Measurements from ENCODE around the gene FCGBP. TPM values are rescaled to one million over a fixed set of nuclear protein-coding genes. Genes with fewer than 3 reads are reported as not detected.

The FCGBP gene
- total RNA-seq, 1 donor from 2014 or later, result 0.17 TPM

DNA sequence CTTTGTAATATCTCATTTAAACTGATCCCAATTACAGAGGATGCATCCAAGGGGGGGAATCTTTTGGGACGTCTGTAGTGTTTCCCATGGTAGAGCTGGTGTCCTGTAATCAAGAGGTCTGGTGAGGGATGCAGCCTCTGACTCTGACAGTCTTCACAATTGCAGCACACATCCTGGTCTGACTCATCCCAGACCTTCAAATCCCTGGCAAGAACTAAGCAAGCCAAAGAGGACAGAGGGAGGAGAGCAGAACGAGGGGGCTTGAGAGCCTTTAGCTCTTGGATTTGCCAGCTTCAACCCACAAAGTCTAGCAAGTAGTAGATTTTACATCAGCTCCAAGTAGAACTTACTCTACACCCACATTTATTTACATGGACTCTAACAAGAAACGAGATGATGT is 17.3 kb upstream of the FCGBP start:
- Histone ChIP-seq H3K36me3 (ENCODE audit: control insufficient read depth, insufficient read depth, low read length) (no peaks in the 10 kb centered on the region), H3K4me3 (ENCODE audit: low read depth, low read length) (no peak overlapping the region), H3K27me3 (ENCODE audit: control insufficient read depth, insufficient read depth, low read length) (no peaks in the 10 kb centered on the region)
- no peak for DNase-seq (ENCODE audit: low read depth)
- TF ChIP-seq, protein P1, sequence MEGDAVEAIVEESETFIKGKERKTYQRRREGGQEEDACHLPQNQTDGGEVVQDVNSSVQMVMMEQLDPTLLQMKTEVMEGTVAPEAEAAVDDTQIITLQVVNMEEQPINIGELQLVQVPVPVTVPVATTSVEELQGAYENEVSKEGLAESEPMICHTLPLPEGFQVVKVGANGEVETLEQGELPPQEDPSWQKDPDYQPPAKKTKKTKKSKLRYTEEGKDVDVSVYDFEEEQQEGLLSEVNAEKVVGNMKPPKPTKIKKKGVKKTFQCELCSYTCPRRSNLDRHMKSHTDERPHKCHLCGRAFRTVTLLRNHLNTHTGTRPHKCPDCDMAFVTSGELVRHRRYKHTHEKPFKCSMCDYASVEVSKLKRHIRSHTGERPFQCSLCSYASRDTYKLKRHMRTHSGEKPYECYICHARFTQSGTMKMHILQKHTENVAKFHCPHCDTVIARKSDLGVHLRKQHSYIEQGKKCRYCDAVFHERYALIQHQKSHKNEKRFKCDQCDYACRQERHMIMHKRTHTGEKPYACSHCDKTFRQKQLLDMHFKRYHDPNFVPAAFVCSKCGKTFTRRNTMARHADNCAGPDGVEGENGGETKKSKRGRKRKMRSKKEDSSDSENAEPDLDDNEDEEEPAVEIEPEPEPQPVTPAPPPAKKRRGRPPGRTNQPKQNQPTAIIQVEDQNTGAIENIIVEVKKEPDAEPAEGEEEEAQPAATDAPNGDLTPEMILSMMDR (IDR thresholded peaks at IDR 0.05; ENCODE audit: insufficient read depth, low read length, poor library complexity, severe bottlenecking), result no peak

DNA sequence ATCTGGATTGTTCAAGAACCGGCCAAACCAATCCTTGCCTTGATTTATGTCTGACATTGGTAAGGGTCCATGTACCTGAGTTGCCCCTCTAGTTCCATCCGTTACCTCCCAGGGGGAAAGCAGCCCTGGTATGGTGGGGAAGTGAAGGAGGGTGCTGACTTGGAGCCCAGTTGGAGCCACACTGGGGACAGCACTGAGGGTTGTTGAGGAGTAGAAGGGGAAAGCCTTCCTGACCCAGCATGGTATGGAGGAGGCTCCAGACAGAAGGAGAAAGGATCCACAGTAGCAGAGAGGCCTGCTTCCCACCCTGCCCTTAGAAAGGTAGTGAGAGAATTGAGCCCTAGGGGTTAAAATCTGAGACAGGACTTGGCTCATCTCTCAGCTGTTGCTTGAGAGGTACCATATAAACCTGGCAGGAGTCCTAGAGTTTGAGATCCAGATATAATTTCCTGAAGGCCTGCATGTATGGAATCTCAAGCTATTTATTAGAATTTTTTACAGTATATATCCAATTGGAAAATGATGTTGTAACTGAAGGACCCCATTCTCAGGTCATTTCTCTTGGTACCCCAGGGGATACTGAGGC is 16.7 kb upstream of the FCGBP start:
- no peak for DNase-seq (ENCODE audit: low read depth)
- TF ChIP-seq, protein P1 (IDR thresholded peaks at IDR 0.05; ENCODE audit: insufficient read depth, low read length, poor library complexity, severe bottlenecking), result no peak
- Histone ChIP-seq H3K36me3 (ENCODE audit: control insufficient read depth, insufficient read depth, low read length) (no peaks in the 10 kb centered on the region), H3K4me3 (ENCODE audit: low read depth, low read length) (no peak overlapping the region), H3K27me3 (ENCODE audit: control insufficient read depth, insufficient read depth, low read length) (no peaks in the 10 kb centered on the region)

DNA sequence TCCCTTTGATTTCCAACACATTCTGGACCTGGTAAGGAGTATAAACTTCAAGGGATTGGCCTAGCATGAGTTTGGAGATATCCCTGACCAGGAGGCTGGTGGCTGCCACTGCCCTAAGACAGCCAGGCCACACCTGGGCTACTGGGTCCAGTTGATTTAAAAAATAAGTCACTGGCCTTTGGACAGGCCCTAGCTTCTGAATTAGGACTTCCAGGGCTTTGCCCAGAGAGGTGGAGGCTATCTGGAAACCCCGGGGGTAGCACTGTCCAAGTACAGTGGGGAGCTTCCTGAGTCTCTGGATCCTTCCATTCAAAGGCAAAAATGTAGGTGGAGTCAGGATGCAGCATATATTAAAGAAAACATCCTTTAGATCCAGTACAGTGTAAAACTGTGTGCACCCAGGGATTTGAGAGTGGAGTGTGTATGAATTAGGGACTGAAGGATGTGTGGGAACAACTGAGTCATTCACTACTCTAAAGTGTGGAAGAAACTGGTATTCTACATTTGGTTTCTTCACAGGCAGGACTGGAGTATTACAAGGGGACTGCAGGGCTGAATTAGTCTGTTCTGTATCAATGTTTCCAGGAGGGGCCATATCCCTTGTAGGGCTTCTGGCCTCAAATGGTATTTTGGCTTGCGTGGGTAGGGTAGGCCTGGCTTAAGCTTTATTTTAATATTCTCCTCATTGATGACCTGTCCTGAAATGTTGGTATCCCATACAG is 14.8 kb upstream of the FCGBP start:
- TF ChIP-seq, protein P1 (IDR thresholded peaks at IDR 0.05; ENCODE audit: insufficient read depth, low read length, poor library complexity, severe bottlenecking), result no peak
- no peak overlapping the region for H3K4me3 ChIP-seq (ENCODE audit: low read depth, low read length)
- no peaks in the 10 kb centered on the region for H3K27me3 ChIP-seq (ENCODE audit: control insufficient read depth, insufficient read depth, low read length)
- no peaks in the 10 kb centered on the region for H3K36me3 ChIP-seq (ENCODE audit: control insufficient read depth, insufficient read depth, low read length)
- DNase-seq (ENCODE audit: low read depth), result no peak

DNA sequence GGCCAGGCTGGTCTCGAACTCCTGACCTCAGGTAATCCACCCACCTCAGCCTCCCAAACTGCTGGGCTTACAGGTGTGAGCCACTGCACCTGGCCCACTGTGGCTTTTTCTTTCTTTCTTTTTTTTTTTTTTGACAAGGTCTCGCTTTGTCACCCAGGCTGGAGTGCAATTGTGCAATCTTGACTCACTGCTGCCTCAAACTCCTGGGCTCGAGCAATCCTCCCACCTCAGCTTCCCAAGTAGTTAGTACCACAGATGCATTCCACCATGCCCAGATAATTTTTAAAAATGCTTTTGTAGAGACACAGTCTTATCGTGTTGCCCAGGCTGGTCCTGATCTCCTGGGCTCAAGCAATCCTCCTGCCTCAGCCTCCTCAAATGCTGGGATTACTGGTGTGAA is 12.1 kb upstream of the FCGBP start:
- peak; percentile 58 for DNase-seq (ENCODE audit: low read depth)

DNA sequence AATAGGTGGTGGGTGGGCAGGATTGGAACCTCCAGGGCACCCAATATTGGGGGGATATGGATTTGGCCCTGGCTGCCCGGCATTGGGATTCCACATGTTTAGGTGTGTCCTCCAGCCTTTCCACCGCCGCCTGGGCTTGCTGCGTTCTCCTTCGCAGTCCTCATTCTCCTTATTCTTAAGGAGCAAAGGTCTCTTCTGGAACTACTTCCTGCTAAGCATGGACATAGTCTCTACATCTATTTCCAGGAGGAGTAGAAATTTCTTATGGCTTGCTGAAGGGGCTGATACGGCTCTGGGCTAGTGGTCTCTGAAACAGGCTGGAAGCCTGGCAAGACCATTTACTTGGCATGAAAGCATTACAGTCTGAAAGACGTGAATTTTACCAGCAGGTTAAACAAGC is 9.2 kb upstream of the FCGBP start:
- Histone ChIP-seq H3K36me3 (ENCODE audit: control insufficient read depth, insufficient read depth, low read length) (no peaks in the 10 kb centered on the region), H3K4me3 (ENCODE audit: low read depth, low read length) (no peak overlapping the region), H3K27me3 (ENCODE audit: control insufficient read depth, insufficient read depth, low read length) (no peaks in the 10 kb centered on the region)
- no peak for DNase-seq (ENCODE audit: low read depth)
- TF ChIP-seq, protein P1 (IDR thresholded peaks at IDR 0.05; ENCODE audit: insufficient read depth, low read length, poor library complexity, severe bottlenecking), result no peak

More for the DNA sequence above, 12.1 kb upstream of the FCGBP start:
- no peaks in the 10 kb centered on the region for H3K27me3 ChIP-seq (ENCODE audit: control insufficient read depth, insufficient read depth, low read length)
- TF ChIP-seq, protein P1 (IDR thresholded peaks at IDR 0.05; ENCODE audit: insufficient read depth, low read length, poor library complexity, severe bottlenecking), result no peak
- H3K36me3 ChIP-seq (ENCODE audit: control insufficient read depth, insufficient read depth, low read length), result no peaks in the 10 kb centered on the region
- no peak overlapping the region for H3K4me3 ChIP-seq (ENCODE audit: low read depth, low read length)

DNA sequence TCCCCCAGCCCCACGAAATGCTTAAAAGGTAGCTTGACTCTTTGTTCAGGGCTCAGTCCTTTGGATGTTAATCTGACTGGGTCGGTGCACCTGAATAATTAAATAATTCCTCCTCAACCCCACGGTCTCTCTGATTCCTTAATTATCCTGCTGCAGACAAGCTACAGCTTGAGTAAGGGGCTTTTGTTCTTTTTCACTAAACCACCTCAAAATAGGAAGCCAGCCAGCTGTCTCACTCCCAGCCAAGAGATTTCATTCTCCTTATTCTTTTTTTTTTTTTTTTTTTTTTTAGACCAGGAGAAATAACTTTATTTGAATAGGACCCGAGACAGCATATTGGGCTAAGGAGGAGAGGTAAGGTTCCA is 7.9 kb upstream of the FCGBP start:
- Histone ChIP-seq H3K27me3 (ENCODE audit: control insufficient read depth, insufficient read depth, low read length) (no peaks in the 10 kb centered on the region), H3K36me3 (ENCODE audit: control insufficient read depth, insufficient read depth, low read length) (no peaks in the 10 kb centered on the region), H3K4me3 (ENCODE audit: low read depth, low read length) (no peak overlapping the region)
- TF ChIP-seq, protein P1 (IDR thresholded peaks at IDR 0.05; ENCODE audit: insufficient read depth, low read length, poor library complexity, severe bottlenecking), result no peak
- DNase-seq (ENCODE audit: low read depth), result no peak
